HUDEP-2 (cell line): ENCODE measurements around the gene MAP1LC3B.
A peak's percentile ranks its signal among the peaks of the same experiment; 100 is the strongest.

ENCODE experiments used
- DNase-seq, 76 experiments: peaks; one replicate each; lab custom pipeline; 2025; ENCODE audit not compliant: unreplicated experiment in 76 of 76; lab: John Stamatoyannopoulos, UW

Gene MAP1LC3B

DNA sequence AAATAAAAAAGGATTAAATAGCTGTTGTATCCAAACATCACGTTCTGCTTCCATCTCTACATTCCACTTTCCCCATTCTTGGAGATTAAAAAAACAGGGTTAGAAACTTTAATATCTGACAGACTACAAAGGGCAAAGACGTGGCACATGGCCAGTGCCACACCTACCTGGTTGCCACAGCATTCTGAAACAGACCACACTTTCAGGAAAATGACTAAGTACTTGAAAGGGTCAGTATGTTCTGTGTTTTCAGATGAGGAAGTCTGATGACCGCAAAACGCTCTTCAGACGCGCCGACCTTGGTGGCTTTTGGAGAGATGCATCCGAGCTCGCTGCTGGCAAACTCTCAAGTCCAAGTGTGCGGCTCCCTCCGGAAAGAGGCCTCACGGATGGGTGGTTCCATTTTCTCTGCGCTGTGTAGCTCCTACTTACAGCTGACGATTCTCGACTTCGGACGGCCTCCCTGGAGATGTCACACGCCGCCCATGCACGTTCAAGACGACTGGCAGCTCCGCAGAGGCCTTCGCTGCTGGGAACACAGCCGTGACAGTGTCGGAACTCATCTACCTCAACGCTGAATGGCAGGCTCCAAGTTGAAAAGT lies 15.5 kb downstream of the MAP1LC3B start:
- DNase-seq, result peak in 6 of 76 experiments; percentile 7 to 30 (median 12)

DNA sequence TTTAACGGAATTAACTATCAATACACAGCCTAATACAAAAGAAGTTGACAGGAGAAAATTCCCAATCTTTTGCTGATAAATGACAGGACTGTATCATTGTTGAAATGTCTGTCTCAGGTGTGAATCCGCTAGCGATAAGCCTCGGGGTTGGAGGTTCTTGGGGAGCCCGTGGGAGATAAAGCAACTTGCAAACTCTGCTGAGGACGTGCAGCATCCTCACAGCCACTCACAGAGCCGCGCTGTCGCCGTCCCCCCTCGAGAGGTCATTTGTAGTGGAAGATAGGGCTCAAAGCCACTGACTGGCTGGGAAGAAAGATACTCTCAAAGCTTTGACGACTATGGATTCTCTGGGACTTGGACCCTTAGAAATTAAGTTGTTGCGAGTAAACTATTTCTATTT lies 17.0 kb downstream of the MAP1LC3B start:
- DNase-seq, result no peak

DNA sequence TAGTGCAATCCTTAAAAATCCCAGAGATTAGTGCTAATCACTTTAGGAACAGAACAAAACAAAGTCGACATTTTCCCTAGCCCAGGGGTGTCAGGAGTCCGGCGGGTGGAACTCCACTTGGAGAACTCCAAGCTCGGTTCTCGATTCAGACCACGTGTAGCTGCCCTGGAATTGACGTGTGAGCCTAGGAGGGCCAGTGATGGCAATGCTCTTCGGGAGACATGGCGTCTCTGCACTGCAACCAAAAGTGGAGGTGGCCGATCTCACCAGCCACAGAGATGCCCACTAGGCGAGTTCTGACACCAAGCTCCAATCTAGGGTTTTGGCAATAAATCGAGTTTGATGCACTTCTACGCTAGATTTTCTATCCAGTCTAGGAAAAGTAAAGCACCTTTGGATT lies 17.6 kb downstream of the MAP1LC3B start:
- no peak for DNase-seq

DNA sequence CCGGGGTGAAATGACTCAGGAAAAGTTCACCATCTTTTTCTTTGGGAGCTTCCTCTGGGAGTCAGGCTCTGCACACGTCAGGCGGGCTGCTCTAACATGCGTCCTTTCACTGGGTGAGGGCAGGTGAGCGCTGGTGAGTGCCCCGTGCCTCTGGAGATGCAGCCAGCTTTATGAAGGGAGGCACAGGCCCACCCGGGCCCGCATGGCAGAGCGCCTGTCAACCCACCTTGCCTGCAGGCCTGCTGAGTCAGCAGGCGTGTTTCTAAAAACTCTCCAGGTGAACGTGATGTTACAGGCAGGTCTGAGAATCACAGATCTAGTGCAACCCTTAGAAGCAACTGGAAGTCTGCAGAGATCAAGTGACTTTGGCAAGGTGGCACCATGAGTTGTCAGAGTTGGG lies 18.4 kb downstream of the MAP1LC3B start:
- no peak for DNase-seq

DNA sequence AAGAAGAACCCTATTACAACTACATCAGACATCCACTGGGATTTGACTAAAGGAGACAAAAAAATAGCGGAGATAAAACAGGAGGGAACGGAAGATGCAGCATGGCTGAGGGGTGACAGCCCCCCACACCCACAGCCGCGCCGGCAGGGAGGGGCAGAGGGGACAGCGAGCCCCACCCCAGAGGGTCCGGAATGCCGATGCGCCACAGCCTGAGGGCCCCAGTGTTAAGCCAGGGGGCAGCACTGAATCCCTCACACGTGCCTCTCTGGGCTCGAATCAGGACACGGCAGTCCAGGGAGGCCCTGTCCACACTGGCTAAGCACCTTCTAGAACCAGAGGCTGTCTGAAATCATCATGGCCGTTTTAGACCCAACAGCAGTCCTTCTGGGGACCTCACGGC lies 18.8 kb downstream of the MAP1LC3B start:
- DNase-seq, result no peak

DNA sequence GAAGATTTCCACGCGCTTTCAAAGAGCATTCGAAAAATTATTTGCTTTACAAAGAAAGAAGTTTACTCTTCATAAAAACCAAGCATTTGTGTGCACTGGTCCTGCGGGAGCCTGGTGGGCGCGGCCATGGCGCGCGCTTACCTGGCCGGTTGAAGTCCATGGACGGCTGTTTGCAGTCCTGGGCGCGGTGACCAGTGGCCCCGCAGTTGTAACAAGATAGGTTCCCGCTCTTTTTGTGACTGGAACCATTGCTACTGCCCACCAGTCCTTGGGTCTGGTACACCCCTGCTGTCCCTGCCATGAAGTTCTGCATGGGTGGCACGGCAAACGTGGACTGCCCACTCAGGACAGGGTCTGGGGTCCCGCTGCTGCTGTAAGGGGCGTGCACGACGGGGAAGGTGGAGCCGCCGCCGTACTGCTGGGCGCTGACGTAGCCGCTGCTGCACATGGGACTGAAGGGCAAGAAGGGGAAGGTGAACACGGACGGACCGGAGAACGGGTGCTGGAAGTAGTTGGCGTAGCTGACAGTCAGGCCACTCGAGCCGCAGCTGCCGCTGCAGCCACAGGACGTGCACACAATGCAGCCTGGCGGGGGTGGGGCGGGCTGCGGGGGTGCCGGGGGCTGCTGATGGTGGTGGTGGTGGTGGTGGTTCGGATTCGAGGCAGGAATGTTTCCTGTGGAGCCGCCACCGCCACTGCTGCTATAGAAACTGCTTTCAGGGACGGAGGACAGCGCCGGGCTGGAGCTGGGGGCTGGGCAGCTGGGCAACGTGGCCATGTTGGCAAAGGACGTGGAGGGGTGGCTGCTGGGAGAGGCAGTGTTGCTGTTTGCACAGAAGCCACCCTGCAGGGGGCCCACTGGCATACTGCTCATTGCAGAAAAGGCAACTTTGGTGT lies 19.5 kb downstream of the MAP1LC3B start:
- DNase-seq, result no peak

DNA sequence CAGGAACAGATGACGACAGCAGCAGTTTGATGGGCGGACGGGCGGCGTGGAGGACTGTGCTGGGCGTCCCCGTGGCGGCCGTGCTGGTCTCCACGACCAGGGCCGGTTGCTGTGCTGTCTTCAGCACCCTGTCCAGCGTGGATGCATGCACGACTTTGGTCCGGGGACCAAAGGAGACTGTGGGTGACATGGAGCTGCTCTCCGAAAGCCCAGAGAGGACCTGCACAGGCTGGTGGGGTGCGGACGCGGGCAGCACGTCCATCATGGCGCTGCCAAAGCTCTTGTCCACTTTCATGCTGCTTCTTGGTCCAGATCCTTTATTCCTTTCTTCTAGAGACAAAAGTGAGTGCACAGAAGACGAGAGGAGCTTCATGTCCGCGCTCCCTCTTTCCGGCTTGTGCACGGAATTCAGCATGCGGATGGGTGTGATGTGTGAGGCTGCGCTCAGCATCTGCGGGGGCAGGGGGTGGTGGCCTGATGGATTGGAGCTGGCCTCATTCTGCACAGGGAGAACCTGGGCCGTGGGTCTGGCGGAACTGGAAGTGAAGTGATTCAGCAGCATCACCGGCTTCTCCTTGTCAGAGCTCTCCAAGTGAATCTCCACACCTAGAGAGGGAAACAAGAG lies 20.3 kb downstream of the MAP1LC3B start:
- no peak for DNase-seq

DNA sequence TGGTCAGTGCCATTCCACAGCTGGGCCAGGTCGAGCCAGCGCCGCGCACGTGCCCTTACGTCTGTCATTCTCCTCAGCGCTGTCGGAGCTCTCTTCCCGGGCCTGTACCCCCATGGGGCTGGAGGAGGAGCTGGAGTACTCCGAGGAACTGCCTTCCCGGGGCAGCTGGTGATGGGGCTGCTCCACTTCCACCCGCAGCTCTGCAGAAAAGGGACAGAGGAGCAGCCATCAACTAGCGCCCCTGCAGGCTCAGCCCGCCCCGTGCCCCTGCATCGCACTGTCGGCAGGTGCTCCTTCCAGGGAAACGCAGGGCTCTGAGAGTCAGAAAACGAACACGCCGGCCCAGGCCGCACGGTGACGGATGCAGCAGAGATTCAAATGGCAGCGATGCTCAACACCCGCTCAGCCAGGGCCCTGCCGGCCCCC lies 20.9 kb downstream of the MAP1LC3B start:
- no peak for DNase-seq

DNA sequence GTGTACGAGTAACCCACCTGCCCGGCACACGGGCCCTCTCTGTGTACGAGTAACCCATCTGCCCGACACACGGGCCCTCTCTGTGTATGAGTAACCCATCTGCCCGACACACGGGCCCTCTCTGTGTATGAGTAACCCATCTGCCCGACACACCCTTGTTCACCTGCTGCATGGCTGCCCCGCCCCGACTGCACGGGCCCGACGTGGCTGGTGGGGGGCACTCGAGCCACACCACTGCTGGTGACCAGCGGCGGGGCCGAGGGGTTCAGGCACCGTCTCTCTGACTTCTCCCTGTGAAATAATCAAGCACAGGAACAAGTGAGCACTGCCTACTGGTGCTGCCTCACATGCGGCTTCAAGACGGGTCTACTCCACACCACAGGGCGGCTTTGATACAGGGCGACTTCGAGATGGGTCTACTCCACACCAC lies 22.1 kb downstream of the MAP1LC3B start:
- no peak for DNase-seq

DNA sequence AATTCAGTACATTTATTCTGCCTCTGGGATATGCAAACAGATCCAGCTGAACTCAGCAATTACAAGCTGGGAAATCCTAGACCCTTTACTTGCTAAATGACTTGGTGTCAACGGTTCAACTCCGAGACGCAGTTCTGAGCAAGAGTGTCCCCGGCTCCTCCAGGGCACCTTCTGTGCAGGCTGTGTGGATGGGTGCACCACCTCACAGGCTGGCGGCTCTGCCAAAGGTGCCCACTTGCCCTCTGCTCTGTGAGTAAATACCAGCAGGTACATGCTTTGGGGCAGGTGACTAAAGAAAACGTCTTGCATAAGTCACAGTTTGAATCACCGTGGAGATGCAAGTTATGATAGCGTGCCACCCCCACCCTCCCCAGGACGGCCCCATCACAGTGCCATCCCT lies 23.3 kb downstream of the MAP1LC3B start:
- no peak for DNase-seq

DNA sequence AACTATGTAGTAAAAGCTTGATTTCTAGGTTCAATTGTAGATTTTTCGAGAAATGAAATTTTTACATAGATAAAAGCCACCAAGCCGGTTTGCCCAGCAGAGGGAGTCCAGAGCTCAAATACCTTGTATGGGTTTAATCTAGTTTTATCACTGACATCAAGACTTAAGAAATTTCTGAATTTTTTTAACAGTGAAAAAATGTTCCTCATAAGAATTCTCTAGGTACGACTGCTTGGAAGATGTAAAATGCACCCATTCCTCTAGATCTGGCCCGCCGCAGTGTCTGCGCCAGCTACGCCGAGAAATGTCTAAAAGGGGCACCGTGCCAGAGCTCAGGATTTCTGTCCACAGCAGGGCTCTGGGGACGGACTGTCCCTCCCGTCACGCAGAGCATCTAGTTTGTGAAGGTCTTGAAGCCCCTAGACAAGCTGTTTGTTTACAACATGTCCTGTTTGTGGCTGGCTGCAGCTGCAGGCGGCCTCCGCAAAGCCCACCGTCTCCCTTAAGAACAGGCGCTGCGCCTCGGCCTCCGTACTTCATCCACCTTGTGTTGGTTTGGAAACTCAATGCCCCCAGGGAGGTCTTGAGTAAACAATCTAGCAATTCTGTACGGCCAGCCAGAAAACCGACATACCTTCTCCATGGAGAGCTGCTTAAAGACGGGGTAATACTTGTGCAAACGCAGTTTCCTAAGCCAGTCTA lies 24.8 kb downstream of the MAP1LC3B start:
- DNase-seq, result peak in 4 of 76 experiments; percentile 6 to 26 (median 14)

DNA sequence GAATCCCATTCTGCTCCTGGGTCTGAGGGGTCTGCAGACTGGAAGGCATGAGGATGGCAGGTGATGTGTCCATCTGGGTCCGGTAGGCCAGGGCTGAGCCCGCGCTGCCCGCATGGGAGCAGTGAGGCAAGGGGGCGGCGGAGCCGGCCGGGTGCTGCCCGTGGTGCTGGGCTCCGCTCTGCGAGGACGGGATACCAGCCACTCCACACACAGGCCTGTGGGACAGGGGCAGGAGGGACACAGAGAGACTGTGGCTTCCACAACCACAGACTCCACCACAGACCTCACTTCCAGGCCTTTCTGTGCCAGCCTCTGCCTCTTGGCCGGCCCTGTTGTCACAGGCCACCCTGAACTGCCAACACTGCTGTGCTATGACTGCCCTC lies 25.4 kb downstream of the MAP1LC3B start:
- no peak for DNase-seq

DNA sequence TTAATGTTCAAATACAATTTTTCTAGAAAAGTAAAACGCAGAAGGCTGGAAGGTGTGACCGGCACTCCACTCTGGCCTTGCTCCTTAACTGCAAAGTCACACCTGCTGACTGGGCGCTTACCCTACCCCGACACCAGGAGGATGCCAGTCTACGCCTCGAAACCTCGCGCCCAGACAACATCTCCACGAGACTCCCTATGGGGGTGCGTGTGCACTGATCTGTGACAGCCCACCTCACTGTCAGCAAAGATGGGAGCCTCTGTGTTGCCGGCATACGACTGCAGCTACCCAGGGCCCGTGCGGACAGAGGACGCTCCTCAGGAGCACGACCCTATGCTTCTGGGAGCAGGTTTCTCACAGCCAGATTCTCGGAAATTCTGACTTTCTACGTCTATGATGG lies 26.1 kb downstream of the MAP1LC3B start:
- DNase-seq, result no peak

DNA sequence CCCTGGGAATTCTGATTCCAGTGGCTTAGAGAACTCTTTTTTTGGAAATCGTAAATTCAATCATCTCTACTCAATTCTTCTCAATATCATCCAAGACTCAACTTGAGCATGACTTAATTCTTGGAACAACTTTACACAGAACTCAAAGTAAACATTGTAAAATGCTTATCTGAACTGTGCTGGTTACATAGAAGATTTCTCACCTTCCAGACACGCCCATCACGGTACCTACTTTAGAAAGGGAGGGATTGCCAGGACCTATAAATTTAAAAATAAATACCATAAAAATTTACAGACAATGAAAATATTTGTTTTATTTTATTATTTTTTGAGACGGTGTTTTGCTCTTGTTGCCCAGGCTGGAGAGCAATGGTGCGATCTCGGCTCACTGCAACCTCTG lies 26.5 kb downstream of the MAP1LC3B start:
- DNase-seq, result no peak

DNA sequence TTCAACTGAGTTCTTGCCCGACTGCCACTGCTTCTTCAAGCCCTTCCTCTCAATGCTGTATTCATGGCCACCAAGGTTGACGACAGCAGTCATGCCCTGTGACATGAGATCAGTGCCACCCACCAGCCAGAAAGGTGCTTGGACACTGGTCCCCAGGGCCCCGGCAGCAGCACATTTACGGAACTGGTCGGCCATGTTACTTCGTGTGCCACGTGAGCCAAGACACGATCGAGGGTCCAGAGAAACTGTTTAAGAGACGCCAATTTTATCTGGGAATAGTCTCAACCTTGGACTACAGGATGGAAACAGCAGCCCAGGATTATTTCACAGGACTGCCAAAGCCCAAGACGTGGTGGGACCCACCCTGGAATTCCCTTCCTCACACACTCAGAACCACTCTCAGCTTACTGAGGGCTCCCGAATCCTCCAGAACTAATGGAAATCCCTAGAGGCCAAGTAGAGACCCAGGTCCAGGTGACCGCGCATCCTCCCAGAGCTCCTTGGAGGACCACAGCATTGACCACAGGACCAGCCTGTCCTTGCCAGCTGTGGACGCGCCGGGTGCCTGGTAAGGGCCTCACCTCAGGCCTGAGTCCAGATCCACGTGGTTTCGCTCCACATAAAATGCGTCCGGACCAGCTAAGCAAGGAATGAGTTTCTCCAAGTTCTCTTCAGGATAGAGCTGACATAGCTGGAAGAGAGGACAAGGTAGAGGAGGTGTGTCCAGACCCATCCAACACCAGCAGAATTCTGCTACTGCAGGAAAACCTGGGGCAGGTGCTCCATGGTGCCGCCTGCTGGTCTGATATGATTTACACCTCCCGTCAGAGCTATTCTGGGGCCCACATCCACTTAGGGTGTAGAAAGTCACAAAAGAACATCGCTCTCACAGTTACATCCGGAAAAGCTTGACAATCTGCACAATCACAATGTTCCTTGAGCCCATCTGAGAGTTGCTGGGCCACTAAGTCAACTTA lies 28.2 kb downstream of the MAP1LC3B start:
- DNase-seq, result peak in 4 of 76 experiments; percentile 3 to 14 (median 8)

DNA sequence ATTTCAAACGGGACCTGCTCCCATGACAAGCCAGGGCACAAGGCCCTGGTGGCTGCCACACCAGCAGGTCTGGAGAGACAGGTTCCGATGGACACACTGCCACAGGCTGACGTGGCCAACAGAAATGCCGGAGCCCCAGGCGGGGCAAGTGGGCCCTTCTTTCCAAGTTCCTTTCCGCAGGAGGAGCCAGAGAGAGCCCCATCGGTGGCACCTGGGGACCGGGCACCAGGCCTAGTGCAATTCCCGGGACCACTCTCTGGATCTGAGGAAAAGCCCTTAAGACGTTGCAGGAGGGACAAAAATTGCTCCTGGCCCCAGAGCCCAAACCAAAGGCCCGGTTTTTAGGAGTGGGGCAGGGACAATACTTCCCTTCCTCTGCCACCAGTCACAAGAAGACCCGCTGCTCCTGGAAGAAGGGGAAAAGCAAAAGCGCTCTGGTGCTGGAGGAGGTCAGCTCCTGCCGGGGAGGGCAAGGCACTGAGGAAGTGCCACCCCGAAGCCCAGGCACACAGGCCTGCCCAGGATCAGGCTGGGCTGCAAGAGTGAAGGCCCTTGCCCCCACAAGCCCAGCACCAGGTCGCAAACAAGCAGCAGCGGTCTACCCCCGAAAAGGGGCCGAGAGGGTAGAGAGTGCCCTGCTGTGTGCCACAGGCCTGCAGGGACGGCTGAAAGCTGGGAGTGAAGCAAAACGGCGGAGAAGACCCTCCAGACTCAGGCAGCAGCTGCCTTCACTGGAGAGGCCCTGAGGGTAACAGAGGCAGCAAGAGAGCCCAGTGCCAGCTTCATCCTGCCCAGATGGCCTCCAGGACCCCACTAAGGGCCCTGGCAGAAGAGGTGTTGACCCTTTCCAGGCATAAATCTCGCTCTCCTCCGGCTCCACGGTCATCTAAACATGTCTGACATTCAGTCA lies 29.1 kb downstream of the MAP1LC3B start:
- DNase-seq, result no peak

DNA sequence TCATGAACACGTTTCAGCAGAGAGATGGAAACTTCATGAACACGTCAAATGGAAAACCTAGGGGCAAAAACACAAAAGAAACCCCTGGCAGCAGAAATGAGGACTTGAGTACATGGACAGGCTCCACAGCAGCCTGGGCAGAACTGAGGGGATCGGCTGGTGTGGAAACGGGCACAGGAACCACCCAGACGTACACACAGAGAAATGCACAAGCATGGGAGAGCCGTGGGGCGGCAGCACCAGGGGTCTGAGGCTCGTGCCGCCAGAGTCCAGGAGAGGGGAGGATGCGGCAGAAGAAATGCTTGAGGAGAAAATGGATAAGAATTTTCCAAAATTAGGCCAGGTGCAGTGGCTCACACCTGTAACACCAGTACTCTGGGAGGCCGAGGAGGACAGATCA lies 30.0 kb downstream of the MAP1LC3B start:
- no peak for DNase-seq

DNA sequence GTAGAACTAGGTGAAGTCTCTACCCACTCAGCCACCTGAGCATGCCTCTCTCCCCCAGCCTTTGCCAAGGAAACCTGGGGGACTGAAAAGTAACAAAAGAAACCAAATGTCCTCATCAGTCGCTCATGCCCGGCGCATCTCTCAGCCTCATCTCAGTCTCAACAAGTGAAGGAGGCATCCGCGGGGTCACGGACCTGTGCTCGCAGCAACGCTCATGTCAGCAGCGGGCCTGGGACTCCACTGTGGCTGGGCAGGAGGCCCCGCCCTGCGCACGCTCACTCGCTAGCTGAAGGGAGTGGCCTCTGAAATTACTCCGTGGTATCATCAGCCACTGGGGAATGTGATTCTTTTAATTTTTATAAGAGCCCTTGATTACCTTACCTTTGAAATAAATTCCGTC lies 31.3 kb downstream of the MAP1LC3B start:
- DNase-seq, result no peak

DNA sequence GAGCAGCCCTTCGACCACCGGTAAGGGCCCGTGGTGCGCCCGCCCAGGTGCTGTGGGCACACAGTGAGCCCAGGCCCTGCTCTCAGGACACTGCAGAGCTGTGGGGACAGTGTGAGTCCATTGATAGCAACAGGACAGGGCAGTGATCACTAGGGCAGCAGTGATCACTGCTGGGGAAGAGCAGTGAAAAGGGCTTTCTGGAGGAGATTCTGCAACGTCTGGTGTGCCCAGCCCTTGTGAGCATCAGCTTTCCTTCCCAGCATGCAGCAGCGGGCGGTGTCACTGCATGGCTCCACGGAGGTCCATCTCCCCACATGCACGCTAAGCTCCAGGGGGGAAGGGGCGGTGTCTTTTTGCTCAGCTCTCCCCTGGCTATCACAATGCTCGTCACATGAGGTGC lies 32.1 kb downstream of the MAP1LC3B start:
- no peak for DNase-seq
